GM19035 (cell line): ENCODE results near the gene GPSM1.

Source experiments
- ATAC-seq: cut with Tn5 transposase; IDR thresholded peaks from one replicate; pipeline ENCODE4 v1.9.1; 2021; ENCODE audit not compliant: unreplicated experiment

Gene GPSM1

GRCh38 chr9:136290508-136291000, 36.8 kb upstream of the GPSM1 start:
- no peak for ATAC-seq

- no peak for ATAC-seq
These were observed 35.9 kb upstream of the GPSM1 start for GRCh38 chr9:136291306-136292025.

- ATAC-seq, result no peak
These were observed 35.3 kb upstream of the GPSM1 start for GRCh38 chr9:136292026-136292538.

GRCh38 chr9:136292591-136293448, 34.5 kb upstream of the GPSM1 start:
- no peak for ATAC-seq

GRCh38 chr9:136293476-136294077, 33.8 kb upstream of the GPSM1 start:
- no peak for ATAC-seq

GRCh38 chr9:136294437-136294836, 32.9 kb upstream of the GPSM1 start:
- no peak for ATAC-seq

- ATAC-seq, result no peak
These were observed 32.3 kb upstream of the GPSM1 start for GRCh38 chr9:136295055-136295454.

- no peak for ATAC-seq
These were observed 31.6 kb upstream of the GPSM1 start for GRCh38 chr9:136295542-136296433.

- ATAC-seq, result no peak
These were observed 30.8 kb upstream of the GPSM1 start for GRCh38 chr9:136296434-136297015.

GRCh38 chr9:136297016-136297691, 30.2 kb upstream of the GPSM1 start:
- no peak for ATAC-seq

- ATAC-seq, result no peak
These were observed 29.3 kb upstream of the GPSM1 start for GRCh38 chr9:136297766-136298735.

- no peak for ATAC-seq
These were observed 28.2 kb upstream of the GPSM1 start for GRCh38 chr9:136299116-136299515.

GRCh38 chr9:136299541-136299940, 27.8 kb upstream of the GPSM1 start:
- ATAC-seq, result no peak

GRCh38 chr9:136300016-136300545, 27.3 kb upstream of the GPSM1 start:
- no peak for ATAC-seq

- ATAC-seq, result no peak
These were observed 26.5 kb upstream of the GPSM1 start for GRCh38 chr9:136300866-136301265.

GRCh38 chr9:136302527-136302926, 24.8 kb upstream of the GPSM1 start:
- no peak for ATAC-seq

GRCh38 chr9:136303066-136303824, 24.1 kb upstream of the GPSM1 start:
- no peak for ATAC-seq
